Prostate gland (tissue), 2 donors: Measurements from ENCODE around the gene CD86.

Experiments
- CTCF ChIP-seq, 4 experiments: fragments of 200-600 bp in 2 of 4; fragments of 450-650 bp in 2 of 4; sonication (generic) in 2 of 4; IDR thresholded peaks; 1 replicate in 3 of 4; 2 replicates in 1 of 4; pipeline ENCODE4 v1.5.1; 2016 to 2019; ENCODE audit warnings: antibody characterized with exemption in 4 of 4, mild to moderate bottlenecking in 2 of 4, moderate library complexity in 2 of 4
- POLR2A ChIP-seq: fragments of 450-650 bp; IDR thresholded peaks from one replicate; pipeline ENCODE4 v1.6.1; 2016; ENCODE audit warnings: antibody characterized with exemption, mild to moderate bottlenecking
- POLR2AphosphoS5 ChIP-seq: sonication (generic); formaldehyde crosslinking; IDR thresholded peaks from one replicate; pipeline ENCODE4 v1.6.1; 2017; ENCODE audit warnings: antibody characterized with exemption

GRCh38 chr3:122067214-122067550 is 12.0 kb downstream of the CD86 start:
- TF ChIP-seq CTCF (IDR thresholded peaks at IDR 0.05) (no peak), POLR2A (no peak), POLR2AphosphoS5 (no peak)
